Measurements from ENCODE around the gene RUNX2.

RUNX2 gene

GRCh38 chr6:45571159-45571558, 243.0 kb downstream of the RUNX2 start:
- Histone ChIP-seq H3K4me1 (ENCODE audit: insufficient read depth, poor library complexity, severe bottlenecking) (peaks cover 19% of the 10 kb centered on the region), H3K4me3 (ENCODE audit: severe bottlenecking) (no peak overlapping the region), H3K36me3 (ENCODE audit: low read depth) (no peaks in the 10 kb centered on the region), H3K27me3 (ENCODE audit: insufficient read depth, poor library complexity, severe bottlenecking) (no peaks in the 10 kb centered on the region), H3K27ac (ENCODE audit: poor library complexity, severe bottlenecking) (no peak overlapping the region), H3K9me3 (ENCODE audit: severe bottlenecking) (no peaks in the 10 kb centered on the region)
- no peak for TF ChIP-seq CTCF (IDR thresholded peaks at IDR 0.05; ENCODE audit: poor library complexity, severe bottlenecking)
- DNase-seq (ENCODE audit: low spot score) (no peak), ATAC-seq (ENCODE audit: low read depth) (no peak)

DNA sequence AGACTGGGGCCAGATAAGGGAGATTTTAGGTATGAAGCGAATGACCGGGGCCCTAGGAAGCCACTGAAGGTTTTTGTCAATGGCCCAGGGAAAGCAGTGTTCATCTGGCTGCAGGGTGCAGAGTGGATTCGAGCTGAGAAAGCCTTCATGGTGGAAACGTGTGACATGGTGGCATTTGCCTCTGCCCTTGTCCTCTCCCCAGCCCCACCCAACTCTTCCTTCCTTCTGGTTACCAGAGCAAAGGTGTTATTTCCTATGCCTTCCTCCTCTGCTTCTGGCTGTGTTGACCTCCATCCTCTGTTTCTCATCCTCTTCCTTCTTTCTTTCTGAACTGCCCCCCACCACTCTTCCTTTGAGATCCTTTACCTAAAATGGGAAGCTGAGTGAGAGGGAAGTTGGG, 244.7 kb downstream of the RUNX2 start:
- DNase-seq (ENCODE audit: low spot score) = no peak
- no peak overlapping the region for H3K27ac ChIP-seq (ENCODE audit: poor library complexity, severe bottlenecking)
- no peaks in the 10 kb centered on the region for H3K27me3 ChIP-seq (ENCODE audit: insufficient read depth, poor library complexity, severe bottlenecking)
- no peaks in the 10 kb centered on the region for H3K9me3 ChIP-seq (ENCODE audit: severe bottlenecking)
- no peak for ATAC-seq (ENCODE audit: low read depth)
- H3K36me3 ChIP-seq (ENCODE audit: low read depth) = no peaks in the 10 kb centered on the region
- H3K4me1 ChIP-seq (ENCODE audit: insufficient read depth, poor library complexity, severe bottlenecking) = peaks cover 11% of the 10 kb centered on the region
- H3K4me3 ChIP-seq (ENCODE audit: severe bottlenecking) = no peak overlapping the region
- no peak for TF ChIP-seq CTCF (IDR thresholded peaks at IDR 0.05; ENCODE audit: poor library complexity, severe bottlenecking)

DNA sequence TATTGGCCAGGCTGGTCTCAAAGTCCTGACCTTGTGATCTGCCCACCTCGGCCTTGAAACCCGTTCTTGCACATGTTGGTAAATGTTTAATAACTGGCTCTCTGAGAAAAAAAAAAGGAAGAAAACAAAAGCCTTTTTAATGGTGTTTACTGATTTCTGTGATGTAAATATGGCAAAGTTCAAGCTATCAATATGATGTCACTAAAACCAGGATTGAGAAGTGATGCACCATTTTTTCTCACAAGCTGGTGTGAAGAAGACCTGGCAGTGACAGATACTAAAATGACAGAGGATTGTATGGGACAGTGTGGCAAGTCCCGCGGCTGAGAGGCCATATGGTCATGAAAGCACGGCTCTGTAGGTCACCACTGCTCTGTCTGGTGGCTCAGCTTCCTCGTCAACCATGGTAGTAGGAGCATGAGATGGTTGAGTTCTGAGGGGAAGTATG, 245.9 kb downstream of the RUNX2 start:
- no peaks in the 10 kb centered on the region for H3K9me3 ChIP-seq (ENCODE audit: severe bottlenecking)
- H3K4me3 ChIP-seq (ENCODE audit: severe bottlenecking) = no peak overlapping the region
- H3K36me3 ChIP-seq (ENCODE audit: low read depth) = no peaks in the 10 kb centered on the region
- peaks cover 6% of the 10 kb centered on the region for H3K4me1 ChIP-seq (ENCODE audit: insufficient read depth, poor library complexity, severe bottlenecking)
- H3K27ac ChIP-seq (ENCODE audit: poor library complexity, severe bottlenecking) = no peak overlapping the region
- no peaks in the 10 kb centered on the region for H3K27me3 ChIP-seq (ENCODE audit: insufficient read depth, poor library complexity, severe bottlenecking)
- ATAC-seq (ENCODE audit: low read depth) (no peak), DNase-seq (ENCODE audit: low spot score) (no peak)
- no peak for TF ChIP-seq CTCF (IDR thresholded peaks at IDR 0.05; ENCODE audit: poor library complexity, severe bottlenecking)

GRCh38 chr6:45574885-45575284, 246.8 kb downstream of the RUNX2 start:
- DNase-seq (ENCODE audit: low spot score) (no peak), ATAC-seq (ENCODE audit: low read depth) (peak; percentile 46; the same call in 1 of the 3 replicates)
- no peaks in the 10 kb centered on the region for H3K36me3 ChIP-seq (ENCODE audit: low read depth)

More at GRCh38 chr6:45574885-45575284, 246.8 kb downstream of the RUNX2 start:
- TF ChIP-seq CTCF (IDR thresholded peaks at IDR 0.05; ENCODE audit: poor library complexity, severe bottlenecking) = no peak
- no peaks in the 10 kb centered on the region for H3K27me3 ChIP-seq (ENCODE audit: insufficient read depth, poor library complexity, severe bottlenecking)
- no peaks in the 10 kb centered on the region for H3K9me3 ChIP-seq (ENCODE audit: severe bottlenecking)
- H3K27ac ChIP-seq (ENCODE audit: poor library complexity, severe bottlenecking) = no peak overlapping the region
- no peaks in the 10 kb centered on the region for H3K4me1 ChIP-seq (ENCODE audit: insufficient read depth, poor library complexity, severe bottlenecking)
- no peak overlapping the region for H3K4me3 ChIP-seq (ENCODE audit: severe bottlenecking)

Measured in RWPE2 (cell line).